HuH-7.5 (cell line): ENCODE results near the gene CD300LD.
A peak's percentile ranks its signal among the peaks of the same experiment; 100 is the strongest.
"Not testable (repeated sequence)": the region's sequence is repeated elsewhere in the genome, so short reads cannot be mapped to it uniquely, and the experiment has no call there.

Source experiments
- DNase-seq: peaks from one replicate; pipeline ENCODE4 v3.0.0; 2011; ENCODE audit warnings: low spot score

The CD300LD gene

GRCh38 chr17:74606050-74606449, 14.0 kb upstream of the CD300LD start:
- no peak for DNase-seq

DNA sequence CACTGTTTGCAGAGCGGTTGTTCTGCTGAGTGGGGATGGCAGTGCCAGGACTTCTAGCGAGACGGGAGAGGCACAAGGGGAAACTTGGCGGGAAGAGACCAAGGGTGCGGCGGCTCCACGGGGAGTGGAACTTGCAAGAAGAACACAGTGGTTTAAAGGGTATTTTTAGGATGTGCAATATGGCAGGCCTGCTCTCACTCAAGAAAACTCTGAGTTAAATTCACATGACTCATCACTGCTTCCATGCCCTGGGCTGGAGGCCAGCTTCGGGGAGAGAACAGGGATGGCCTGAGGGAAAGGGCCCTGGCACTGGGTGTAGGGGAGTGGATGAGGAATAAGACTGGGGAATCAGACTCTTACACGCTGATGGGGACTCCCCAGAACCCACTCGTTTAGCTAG, 13.3 kb upstream of the CD300LD start:
- DNase-seq = no peak

DNA sequence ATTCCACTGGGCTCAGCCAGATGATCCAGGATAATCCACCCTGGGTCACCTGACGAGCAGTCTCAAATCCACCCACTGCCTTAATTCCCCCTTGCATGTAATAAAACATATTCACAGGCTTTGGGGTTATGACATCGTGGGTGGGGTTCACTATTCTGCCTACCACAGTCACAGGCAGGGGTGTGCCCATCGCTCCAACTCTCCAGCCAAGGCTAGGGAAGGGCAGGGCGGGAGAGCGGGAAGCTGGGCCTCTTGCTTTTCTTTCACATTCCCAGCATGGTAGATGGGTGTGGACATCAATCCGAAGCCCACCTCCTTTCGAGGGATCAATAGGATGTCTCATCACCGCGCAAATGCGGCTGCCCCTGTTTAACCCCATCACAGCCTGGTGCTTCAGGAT, 12.7 kb upstream of the CD300LD start:
- no peak for DNase-seq

- DNase-seq = no peak
Observed at GRCh38 chr17:74604200-74604599, 12.1 kb upstream of the CD300LD start.

DNA sequence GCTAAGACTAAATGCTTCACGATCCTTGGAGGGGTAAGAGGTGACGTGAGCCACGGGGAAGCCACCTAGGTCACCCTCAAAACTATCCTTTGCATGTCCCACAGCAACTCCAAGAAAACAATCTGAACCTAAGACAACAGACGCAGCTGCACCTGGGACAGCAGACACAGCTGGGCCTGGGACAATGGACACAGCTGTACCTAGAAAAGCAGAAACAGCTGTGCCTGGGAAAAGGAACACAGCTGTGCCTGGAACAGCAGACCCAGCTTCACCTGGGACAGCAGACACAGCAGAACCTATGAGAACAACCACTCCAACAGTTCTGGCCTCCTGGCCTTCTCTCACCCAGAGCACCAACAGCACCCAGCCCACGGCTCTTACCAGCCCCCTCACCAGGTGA, 11.7 kb upstream of the CD300LD start:
- no peak for DNase-seq

GRCh38 chr17:74603037-74603635, 11.1 kb upstream of the CD300LD start:
- no peak for DNase-seq

- peak; percentile 48 for DNase-seq
Observed at GRCh38 chr17:74601944-74602572, 10.0 kb upstream of the CD300LD start.

- DNase-seq = no peak
Observed at GRCh38 chr17:74599448-74599939, 7.4 kb upstream of the CD300LD start.

- no peak for DNase-seq
Observed at GRCh38 chr17:74599023-74599399, 6.9 kb upstream of the CD300LD start.

DNA sequence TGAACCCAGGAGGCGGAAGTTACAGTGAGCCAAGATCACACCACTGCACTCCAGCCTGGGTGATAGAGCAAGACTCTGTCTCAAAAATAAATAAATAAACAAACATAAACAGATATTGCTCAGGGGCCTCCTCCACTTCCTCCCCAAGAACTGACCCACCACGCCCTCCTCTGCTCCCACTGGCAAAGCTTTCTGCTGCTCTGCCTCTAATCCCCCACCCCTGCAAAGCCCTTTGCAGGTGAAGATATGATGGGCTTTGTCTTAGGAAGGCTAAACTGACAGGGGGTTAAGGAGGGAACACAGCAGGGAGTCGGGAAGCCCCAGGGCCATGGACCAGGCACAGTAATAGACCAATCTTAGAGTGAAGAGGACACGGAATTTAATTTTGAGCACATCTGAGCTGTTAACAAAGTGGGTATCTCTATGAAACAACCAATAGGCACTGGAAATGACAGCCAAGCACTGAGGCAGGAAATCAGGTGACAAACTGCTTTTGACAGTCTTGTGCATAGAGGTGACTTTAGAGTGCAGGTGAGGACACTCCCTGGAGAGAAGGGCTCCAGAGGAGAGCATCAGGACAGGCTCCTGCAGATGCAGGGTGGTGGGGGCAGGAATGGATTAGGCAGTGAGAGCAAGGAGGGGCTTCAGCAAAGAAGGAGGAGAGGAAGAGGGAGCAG, 6.4 kb upstream of the CD300LD start:
- DNase-seq = no peak

DNA sequence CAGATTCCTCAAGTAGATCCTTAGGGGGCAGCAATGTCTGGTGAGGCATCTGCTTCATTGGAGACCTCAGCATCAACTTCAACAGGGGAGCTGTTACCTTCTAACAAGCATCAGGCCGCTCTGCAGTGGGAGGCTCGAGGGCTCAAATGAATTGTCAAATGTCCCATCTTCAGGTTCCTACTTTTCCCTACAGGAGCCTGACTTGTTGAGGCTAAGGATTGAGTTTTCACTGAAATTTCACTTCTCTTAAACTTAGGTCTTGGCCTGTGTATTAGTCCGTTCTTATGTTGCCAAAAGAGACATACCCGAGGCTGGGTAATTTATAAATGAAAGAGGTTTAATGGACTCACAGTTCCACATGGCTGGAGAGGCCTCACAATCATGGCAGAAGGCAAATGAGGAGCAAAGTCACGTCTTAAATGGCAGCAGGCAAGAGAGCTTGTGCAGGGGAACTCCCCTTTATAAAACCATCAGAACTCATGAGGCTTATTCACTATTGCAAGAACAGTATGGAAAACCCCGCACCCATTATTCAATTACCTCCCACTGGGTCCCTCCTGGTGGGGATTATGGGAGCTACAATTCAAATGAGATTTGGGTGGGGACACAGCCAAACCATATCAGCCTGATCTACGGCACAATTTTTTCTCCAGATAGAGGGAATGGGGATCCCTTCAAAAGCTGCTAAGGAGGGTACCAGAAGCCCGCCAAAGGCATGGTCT, 5.1 kb upstream of the CD300LD start:
- no peak for DNase-seq

- DNase-seq = no peak
Observed at GRCh38 chr17:74595037-74595750, 3.1 kb upstream of the CD300LD start.

DNA sequence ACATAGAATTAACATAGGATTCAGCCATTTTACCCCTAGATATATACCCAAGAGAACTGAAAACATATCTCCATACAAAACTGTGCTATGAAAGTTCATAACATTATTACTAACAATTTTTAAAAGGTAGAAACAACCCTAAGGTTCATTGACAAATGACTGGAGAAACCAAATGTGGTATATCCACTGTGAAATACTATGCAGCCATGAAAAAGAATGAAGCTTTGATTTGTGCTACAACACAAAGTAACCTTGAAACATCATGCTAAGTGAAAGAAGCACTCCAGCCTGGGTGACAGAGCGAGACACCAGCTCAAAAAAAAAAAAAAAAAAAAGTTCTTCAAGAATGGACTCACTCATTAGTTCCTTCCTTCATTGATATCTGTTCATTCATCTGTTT, 580 bp downstream of the CD300LD start:
- no peak for DNase-seq

DNA sequence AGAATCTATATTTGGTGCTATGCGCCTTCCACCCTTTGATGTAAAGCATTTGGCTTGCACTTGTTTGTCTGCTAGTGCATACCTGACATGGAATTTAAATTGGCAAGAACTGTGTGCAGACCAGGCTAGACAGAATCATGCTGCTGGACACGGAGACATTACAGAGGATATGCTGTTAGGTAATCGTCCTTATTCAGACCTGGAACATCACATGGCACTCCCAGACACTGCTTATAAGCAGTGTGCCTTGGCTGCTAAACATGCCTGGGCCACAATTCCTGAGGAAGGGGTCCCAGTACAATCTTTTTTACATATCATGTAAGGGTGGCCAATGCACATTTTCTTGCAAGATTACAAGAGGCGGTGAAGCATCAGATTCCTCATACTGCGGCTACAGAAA, 6.4 kb downstream of the CD300LD start:
- DNase-seq = no peak

DNA sequence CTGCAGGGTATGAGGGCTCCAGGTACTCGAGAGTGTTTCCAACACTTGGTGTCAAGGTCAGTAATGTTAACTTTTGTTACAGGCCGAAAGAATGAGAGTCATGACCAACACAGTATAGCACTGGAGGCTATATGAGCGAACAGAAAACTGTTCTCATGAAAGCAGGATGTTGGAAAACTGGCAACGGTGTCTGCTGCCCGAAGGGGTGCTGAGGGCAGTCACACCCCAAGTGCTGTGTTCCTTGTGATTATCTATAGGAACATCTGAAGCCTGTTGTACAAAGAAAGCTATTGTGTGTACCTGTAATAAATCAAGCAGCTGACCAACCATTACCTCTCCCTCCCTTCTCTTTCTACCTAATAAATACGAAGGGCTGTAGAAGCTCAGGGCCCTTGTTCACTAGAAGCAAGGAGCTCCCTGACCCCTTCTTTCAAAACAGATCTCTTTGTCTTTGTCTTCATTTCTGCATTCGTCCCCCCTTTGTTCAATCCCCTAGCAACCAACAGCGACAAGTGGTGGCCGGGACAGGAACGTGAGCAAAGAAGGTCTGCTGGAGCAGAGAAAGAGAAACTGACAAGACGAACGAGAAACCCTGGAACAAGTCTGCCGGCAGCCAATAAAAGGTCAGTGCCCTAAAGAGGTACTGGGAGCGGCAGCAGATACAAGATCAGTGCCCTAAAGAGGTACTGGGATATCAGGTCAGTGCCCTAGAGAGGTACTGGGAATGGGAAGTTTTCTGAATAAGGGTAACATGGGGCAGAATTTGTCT, 7.6 kb downstream of the CD300LD start:
- no peak for DNase-seq

DNA sequence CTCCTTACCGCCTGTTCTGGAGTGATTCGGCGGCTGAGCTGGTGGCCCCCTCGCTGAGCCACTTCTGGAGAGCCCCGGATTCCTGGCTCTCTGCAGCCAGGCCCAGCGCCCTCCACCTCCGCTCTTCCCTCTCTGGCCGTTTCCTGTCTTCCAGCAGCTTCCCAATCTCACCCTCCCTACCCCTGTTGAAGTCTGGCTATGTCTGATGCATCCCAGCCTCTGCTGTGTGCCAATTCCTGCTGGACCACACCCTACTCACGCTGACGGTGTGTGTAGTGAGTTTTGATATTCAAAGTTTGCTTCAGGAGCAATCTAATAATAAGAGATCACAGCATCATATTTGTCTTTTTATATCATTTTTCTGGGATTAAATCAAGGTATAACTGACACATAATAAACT, 9.4 kb downstream of the CD300LD start:
- no peak for DNase-seq

GRCh38 chr17:74579900-74580299, 12.2 kb downstream of the CD300LD start:
- DNase-seq = no peak

- DNase-seq = no peak
Observed at GRCh38 chr17:74578979-74579378, 13.1 kb downstream of the CD300LD start.

DNA sequence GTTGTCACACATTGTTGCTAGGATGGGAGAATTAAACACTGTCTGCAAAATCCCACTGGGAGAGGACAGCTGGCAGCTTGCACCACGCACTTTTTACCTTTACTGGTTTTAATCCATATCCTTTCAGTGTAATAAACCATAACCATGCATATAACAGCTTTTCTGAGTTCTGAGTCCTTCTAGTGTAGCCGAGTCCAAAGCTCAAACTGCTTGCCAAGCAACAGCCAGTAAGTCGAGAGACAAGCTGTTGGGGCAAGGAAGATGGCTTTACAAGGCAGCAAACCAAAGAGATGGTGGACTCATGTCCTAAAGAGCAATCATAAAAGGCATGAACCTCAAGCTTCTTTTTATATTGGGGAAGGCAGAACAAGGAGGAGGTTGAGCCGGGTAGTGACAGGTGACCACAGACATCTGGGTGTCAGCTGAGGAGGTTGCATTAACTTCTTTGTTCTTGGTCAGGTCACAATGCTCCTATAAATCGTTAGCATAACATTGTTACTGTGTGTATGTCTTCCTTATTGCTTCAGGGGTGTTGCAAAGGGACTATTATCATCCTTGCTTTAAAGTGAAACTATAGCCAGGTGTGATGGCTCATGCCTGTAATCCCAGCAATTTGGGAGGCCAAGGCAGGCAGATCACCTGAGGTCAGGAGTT, 17.5 kb downstream of the CD300LD start:
- DNase-seq = no peak

GRCh38 chr17:74573635-74574034, 18.4 kb downstream of the CD300LD start:
- not testable (repeated sequence) for DNase-seq

DNA sequence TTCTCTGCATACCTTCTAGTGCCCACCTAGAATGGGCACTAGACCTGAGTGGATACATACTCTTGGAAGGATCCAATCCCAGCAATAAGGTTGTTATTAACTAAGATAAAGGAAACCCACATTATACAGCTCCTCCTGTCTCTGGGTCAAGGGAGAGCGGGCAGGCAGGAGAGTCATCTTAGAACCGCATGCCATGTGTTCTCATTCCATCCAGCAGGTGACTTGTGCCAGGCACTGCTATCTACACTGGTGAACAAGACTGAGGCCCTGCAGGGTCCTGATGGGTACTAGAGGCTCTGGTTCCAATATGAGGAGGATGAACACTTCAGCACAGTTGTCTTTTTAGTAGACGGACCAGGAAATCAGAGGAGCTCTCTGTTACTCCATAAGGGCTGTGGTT, 18.9 kb downstream of the CD300LD start:
- no peak for DNase-seq
